PC-9 (cell line): ENCODE data around the gene SLC9C1. TPM values are rescaled to one million over a fixed set of nuclear protein-coding genes. Genes with fewer than 3 reads are reported as not detected.

Experiments
- BruUV-seq: library from RNA; stranded (reverse); fragments of 400-500 nt; replicated peaks from 2 replicates; lab custom pipeline; 2021; lab: Mats Ljungman, UMichigan
- CTCF ChIA-PET: fragments of 300-600 bp; sonication (Branson Sonifier 250); formaldehyde crosslinking; loops from one replicate; lab custom pipeline; 2022; ENCODE audit warnings: antibody characterized with exemption; lab: Charles Lee
- POLR2A ChIA-PET: fragments of 300-600 bp; sonication (Branson Sonifier 250); formaldehyde crosslinking; loops from one replicate; lab custom pipeline; 2022; ENCODE audit warnings: antibody characterized with exemption; ENCODE audit not compliant: unreplicated experiment; lab: Charles Lee
- DNase-seq, 2 experiments: peaks; one replicate each; pipeline versions ENCODE4 v3.0.0 to v3.0.0-alpha.2; 2015 to 2022; ENCODE audit warnings: mixed read lengths in 1 of 2
- H2AFZ ChIP-seq: fragments of 200-600 bp; sonication (generic); 2 replicates; pipeline ENCODE4 v1.8.1; 2017; ENCODE audit warnings: antibody characterized with exemption
- H3F3A ChIP-seq: fragments of 200-600 bp; sonication (generic); 2 replicates; pipeline ENCODE4 v1.8.1; 2017; ENCODE audit warnings: antibody characterized with exemption, mild to moderate bottlenecking, low read depth; ENCODE audit not compliant: insufficient read depth
- H3K27ac ChIP-seq: fragments of 200-600 bp; sonication (generic); 2 replicates; pipeline ENCODE4 v1.6.1; 2016; ENCODE audit warnings: mixed run types
- H3K27me3 ChIP-seq: fragments of 200-600 bp; sonication (generic); 2 replicates; pipeline ENCODE4 v1.6.1; 2016; ENCODE audit warnings: low read depth, mixed run types; ENCODE audit not compliant: insufficient read depth
- H3K36me3 ChIP-seq: fragments of 200-600 bp; sonication (generic); 2 replicates; pipeline ENCODE4 v1.6.1; 2016; ENCODE audit warnings: low read depth, mixed run types
- H3K4me1 ChIP-seq: fragments of 200-600 bp; sonication (generic); replicated peaks from 2 replicates; pipeline ENCODE4 v1.6.1; 2016; ENCODE audit warnings: mixed run types; ENCODE audit not compliant: insufficient read depth
- H3K4me2 ChIP-seq: fragments of 200-600 bp; sonication (generic); 2 replicates; pipeline ENCODE4 v1.6.1; 2017; ENCODE audit warnings: mixed run types
- H3K4me3 ChIP-seq: fragments of 200-600 bp; sonication (generic); 2 replicates; pipeline ENCODE4 v1.6.1; 2016; ENCODE audit warnings: mixed run types
- H3K79me2 ChIP-seq: fragments of 200-600 bp; sonication (generic); 2 replicates; pipeline ENCODE4 v1.6.1; 2017; ENCODE audit warnings: low read depth, mixed run types
- H3K9me2 ChIP-seq: fragments of 200-600 bp; sonication (generic); 2 replicates; pipeline ENCODE4 v1.8.1; 2017; ENCODE audit warnings: mild to moderate bottlenecking; ENCODE audit not compliant: insufficient read depth
- H3K9me3 ChIP-seq: fragments of 200-600 bp; sonication (generic); 2 replicates; pipeline ENCODE4 v1.8.1; 2016; ENCODE audit warnings: low read depth; ENCODE audit not compliant: insufficient read depth
- H4K20me1 ChIP-seq: fragments of 200-600 bp; sonication (generic); 2 replicates; pipeline ENCODE4 v1.8.1; 2017; ENCODE audit not compliant: insufficient read depth
- CTCF ChIP-seq: fragments of 200-600 bp; sonication (generic); conservative IDR thresholded peaks from 2 replicates; pipeline ENCODE4 v1.6.1; 2017; ENCODE audit warnings: mixed run types, antibody characterized with exemption, mild to moderate bottlenecking, moderate library complexity
- EZH2 ChIP-seq: fragments of 200-600 bp; sonication (generic); IDR thresholded peaks from 2 replicates; pipeline ENCODE4 v1.8.0; 2017; ENCODE audit warnings: antibody characterized with exemption, low read depth
- intact Hi-C: fragments of 100-400 bp; cut with micrococcal nuclease; formaldehyde crosslinking; loops from one replicate; pipeline ENCODE4 v1.10.0; 2022; ENCODE audit not compliant: unreplicated experiment
- total RNA-seq: library from RNA; stranded (reverse); gene quantifications from 2 replicates; pipeline ENCODE4 v1.2.3, GENCODE V29; 2021

Gene SLC9C1
- total RNA-seq, 1 experiment from 2014 or later: not detected

- Histone ChIP-seq H3K27me3 (no peaks in the 10 kb centered on the region), H3K79me2 (no peaks in the 10 kb centered on the region), H3K4me2 (no peak overlapping the region), H4K20me1 (no peaks in the 10 kb centered on the region), H2AFZ (no peak overlapping the region), H3K4me3 (no peak overlapping the region), H3K4me1 (no peaks in the 10 kb centered on the region), H3F3A (no peaks in the 10 kb centered on the region), H3K9me2 (no peaks in the 10 kb centered on the region), H3K27ac (no peak overlapping the region), H3K9me3 (no peaks in the 10 kb centered on the region), H3K36me3 (no peaks in the 10 kb centered on the region)
- ChIA-PET POLR2A (no interaction called here), CTCF (no interaction called here)
- no TSS peak for BruUV-seq
- DNase-seq: no peak
- TF ChIP-seq CTCF: no peak
- no peak for TF ChIP-seq EZH2
- intact Hi-C loops: no loop called here
Observed at GRCh38 chr3:112303764-112304325, 9.8 kb upstream of the SLC9C1 start.

- TF ChIP-seq CTCF (no peak), EZH2 (no peak)
- CTCF ChIA-PET: no interaction called here
- no peak overlapping the region for H2AFZ ChIP-seq
Observed at GRCh38 chr3:112302881-112303763, 9.1 kb upstream of the SLC9C1 start.

GRCh38 chr3:112302150-112302830 lies 8.3 kb upstream of the SLC9C1 start:
- Histone ChIP-seq H3K4me3 (no peak overlapping the region), H3K79me2 (no peaks in the 10 kb centered on the region), H3K36me3 (no peaks in the 10 kb centered on the region), H3K27me3 (no peaks in the 10 kb centered on the region), H2AFZ (no peak overlapping the region), H3K9me3 (no peaks in the 10 kb centered on the region), H3F3A (no peaks in the 10 kb centered on the region), H3K9me2 (no peaks in the 10 kb centered on the region), H3K4me1 (no peaks in the 10 kb centered on the region), H4K20me1 (no peaks in the 10 kb centered on the region), H3K4me2 (no peak overlapping the region), H3K27ac (no peak overlapping the region)
- intact Hi-C loops: no loop called here
- no peak for TF ChIP-seq EZH2
- TF ChIP-seq CTCF: no peak
- no TSS peak for BruUV-seq
- DNase-seq: no peak
- CTCF ChIA-PET: no interaction called here
- POLR2A ChIA-PET: no interaction called here

More at GRCh38 chr3:112302881-112303763, 9.1 kb upstream of the SLC9C1 start:
- Histone ChIP-seq H3K36me3 (no peaks in the 10 kb centered on the region), H4K20me1 (no peaks in the 10 kb centered on the region), H3K4me3 (no peak overlapping the region), H3F3A (no peaks in the 10 kb centered on the region), H3K4me2 (no peak overlapping the region), H3K9me3 (no peaks in the 10 kb centered on the region), H3K9me2 (no peaks in the 10 kb centered on the region), H3K27ac (no peak overlapping the region), H3K4me1 (no peaks in the 10 kb centered on the region), H3K27me3 (no peaks in the 10 kb centered on the region), H3K79me2 (no peaks in the 10 kb centered on the region)
- intact Hi-C loops: no loop called here
- DNase-seq: no peak
- POLR2A ChIA-PET: no interaction called here
- no TSS peak for BruUV-seq
